ELR (cell line): ENCODE results near the gene PPFIA1.
"Not testable (repeated sequence)": the region's sequence is repeated elsewhere in the genome, so short reads cannot be mapped to it uniquely, and the experiment has no call there.

Experiments used
- DNase-seq: peaks from one replicate; pipeline ENCODE4 v3.0.0-alpha.2; 2015; ENCODE audit warnings: low read depth

Gene PPFIA1

GRCh38 chr11:70251659-70252321, 18.7 kb upstream of the PPFIA1 start:
- no peak for DNase-seq

GRCh38 chr11:70252844-70253243, 17.6 kb upstream of the PPFIA1 start:
- DNase-seq: no peak

- no peak for DNase-seq
Observed at GRCh38 chr11:70255477-70256116, 14.9 kb upstream of the PPFIA1 start.

GRCh38 chr11:70259077-70259476, 11.4 kb upstream of the PPFIA1 start:
- DNase-seq: not testable (repeated sequence)

GRCh38 chr11:70262951-70263350, 7.5 kb upstream of the PPFIA1 start:
- no peak for DNase-seq

- no peak for DNase-seq
Observed at GRCh38 chr11:70263363-70263762, 7.1 kb upstream of the PPFIA1 start.

- DNase-seq: no peak
Observed at GRCh38 chr11:70265341-70265740, 5.1 kb upstream of the PPFIA1 start.

GRCh38 chr11:70267405-70267950, 3.0 kb upstream of the PPFIA1 start:
- no peak for DNase-seq

GRCh38 chr11:70268526-70268925, 2.0 kb upstream of the PPFIA1 start:
- DNase-seq: no peak

- DNase-seq: peak; percentile 56
Observed at GRCh38 chr11:70270877-70271648, 573 bp downstream of the PPFIA1 start.

GRCh38 chr11:70271649-70271953, 1.1 kb downstream of the PPFIA1 start:
- DNase-seq: no peak

- DNase-seq: no peak
Observed at GRCh38 chr11:70272009-70272408, 1.5 kb downstream of the PPFIA1 start.

- DNase-seq: no peak
Observed at GRCh38 chr11:70278994-70279393, 8.5 kb downstream of the PPFIA1 start.

GRCh38 chr11:70281156-70281609, 10.7 kb downstream of the PPFIA1 start:
- DNase-seq: no peak

GRCh38 chr11:70282012-70282411, 11.5 kb downstream of the PPFIA1 start:
- no peak for DNase-seq

GRCh38 chr11:70288721-70289120, 18.2 kb downstream of the PPFIA1 start:
- DNase-seq: no peak

- no peak for DNase-seq
Observed at GRCh38 chr11:70289582-70289981, 19.1 kb downstream of the PPFIA1 start.

- no peak for DNase-seq
Observed at GRCh38 chr11:70290361-70291065, 20.0 kb downstream of the PPFIA1 start.

GRCh38 chr11:70292166-70292565, 21.7 kb downstream of the PPFIA1 start:
- DNase-seq: no peak

GRCh38 chr11:70292863-70293262, 22.4 kb downstream of the PPFIA1 start:
- DNase-seq: no peak

GRCh38 chr11:70295166-70295565, 24.7 kb downstream of the PPFIA1 start:
- DNase-seq: not testable (repeated sequence)

GRCh38 chr11:70296681-70297080, 26.2 kb downstream of the PPFIA1 start:
- DNase-seq: peak; percentile 26
